Hepatocyte (in vitro differentiated cells): ENCODE measurements around the gene FNDC3B.

Experiments
- EZH2phosphoT487 ChIP-seq: fragments of 200-600 bp; sonication (generic); IDR thresholded peaks from one replicate; pipeline ENCODE4 v1.6.1; 2018; ENCODE audit warnings: antibody characterized with exemption, mild to moderate bottlenecking, low read depth, moderate library complexity; ENCODE audit not compliant: unreplicated experiment, severe bottlenecking
- TF ChIP-seq, protein P1 (sequence below): fragments of 200-600 bp; sonication (generic); IDR thresholded peaks from 2 replicates; pipeline ENCODE4 v1.5.1; 2016; ENCODE audit warnings: antibody characterized with exemption, mild to moderate bottlenecking; ENCODE audit not compliant: poor library complexity

DNA sequence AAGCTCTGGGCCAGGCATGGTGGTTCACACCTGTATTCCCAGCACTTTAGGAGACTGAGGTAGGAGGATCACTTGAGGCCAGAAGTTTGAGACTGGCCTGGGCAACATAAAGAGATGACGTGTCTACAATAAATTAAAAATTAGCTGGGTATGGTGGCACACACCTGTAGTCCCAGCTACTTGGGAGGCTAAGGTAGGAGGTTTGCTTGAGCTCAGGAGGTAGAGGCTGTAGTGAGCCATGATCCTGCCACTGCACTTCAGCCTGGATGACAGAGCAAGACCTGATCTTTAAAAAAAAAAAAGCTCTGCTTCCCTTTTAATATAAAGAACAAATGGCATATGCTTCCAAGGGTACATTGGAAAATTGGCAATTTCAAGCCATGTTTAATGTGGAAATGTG is 46.7 kb downstream of the FNDC3B start:
- TF ChIP-seq, protein P1, sequence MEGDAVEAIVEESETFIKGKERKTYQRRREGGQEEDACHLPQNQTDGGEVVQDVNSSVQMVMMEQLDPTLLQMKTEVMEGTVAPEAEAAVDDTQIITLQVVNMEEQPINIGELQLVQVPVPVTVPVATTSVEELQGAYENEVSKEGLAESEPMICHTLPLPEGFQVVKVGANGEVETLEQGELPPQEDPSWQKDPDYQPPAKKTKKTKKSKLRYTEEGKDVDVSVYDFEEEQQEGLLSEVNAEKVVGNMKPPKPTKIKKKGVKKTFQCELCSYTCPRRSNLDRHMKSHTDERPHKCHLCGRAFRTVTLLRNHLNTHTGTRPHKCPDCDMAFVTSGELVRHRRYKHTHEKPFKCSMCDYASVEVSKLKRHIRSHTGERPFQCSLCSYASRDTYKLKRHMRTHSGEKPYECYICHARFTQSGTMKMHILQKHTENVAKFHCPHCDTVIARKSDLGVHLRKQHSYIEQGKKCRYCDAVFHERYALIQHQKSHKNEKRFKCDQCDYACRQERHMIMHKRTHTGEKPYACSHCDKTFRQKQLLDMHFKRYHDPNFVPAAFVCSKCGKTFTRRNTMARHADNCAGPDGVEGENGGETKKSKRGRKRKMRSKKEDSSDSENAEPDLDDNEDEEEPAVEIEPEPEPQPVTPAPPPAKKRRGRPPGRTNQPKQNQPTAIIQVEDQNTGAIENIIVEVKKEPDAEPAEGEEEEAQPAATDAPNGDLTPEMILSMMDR, result no peak
- TF ChIP-seq EZH2phosphoT487, result no peak
